Measurements from ENCODE around the gene HIVEP3. TPM values are rescaled to one million over a fixed set of nuclear protein-coding genes. Genes with fewer than 3 reads are reported as not detected.

The HIVEP3 gene
- total RNA-seq, 4 donors from 2014 or later: 4.2 to 6.5 (median 4.7) TPM

GRCh38 chr1:41461790-41462679 is 456.7 kb downstream of the HIVEP3 start:
- Histone ChIP-seq H3K4me1 (no peaks in the 10 kb centered on the region), H3K4me3 (no peak overlapping the region)

GRCh38 chr1:41456847-41457540 is 461.7 kb downstream of the HIVEP3 start:
- no peak for DNase-seq (ENCODE audit: low spot score in 2 of 2)
- no peak overlapping the region for H3K4me3 ChIP-seq
- H3K36me3 ChIP-seq: no peaks in the 10 kb centered on the region
- H3K27me3 ChIP-seq: no peaks in the 10 kb centered on the region
- WGBS, 2 donors: 80 to 86% methylated on average over 5 to 9 of the region's 10 CpGs
- no peak overlapping the region for H3K27ac ChIP-seq
- peaks cover 0 to 26% (median 10%) of the 10 kb centered on the region in 4 donors for H3K4me1 ChIP-seq
- TF ChIP-seq, protein P1, sequence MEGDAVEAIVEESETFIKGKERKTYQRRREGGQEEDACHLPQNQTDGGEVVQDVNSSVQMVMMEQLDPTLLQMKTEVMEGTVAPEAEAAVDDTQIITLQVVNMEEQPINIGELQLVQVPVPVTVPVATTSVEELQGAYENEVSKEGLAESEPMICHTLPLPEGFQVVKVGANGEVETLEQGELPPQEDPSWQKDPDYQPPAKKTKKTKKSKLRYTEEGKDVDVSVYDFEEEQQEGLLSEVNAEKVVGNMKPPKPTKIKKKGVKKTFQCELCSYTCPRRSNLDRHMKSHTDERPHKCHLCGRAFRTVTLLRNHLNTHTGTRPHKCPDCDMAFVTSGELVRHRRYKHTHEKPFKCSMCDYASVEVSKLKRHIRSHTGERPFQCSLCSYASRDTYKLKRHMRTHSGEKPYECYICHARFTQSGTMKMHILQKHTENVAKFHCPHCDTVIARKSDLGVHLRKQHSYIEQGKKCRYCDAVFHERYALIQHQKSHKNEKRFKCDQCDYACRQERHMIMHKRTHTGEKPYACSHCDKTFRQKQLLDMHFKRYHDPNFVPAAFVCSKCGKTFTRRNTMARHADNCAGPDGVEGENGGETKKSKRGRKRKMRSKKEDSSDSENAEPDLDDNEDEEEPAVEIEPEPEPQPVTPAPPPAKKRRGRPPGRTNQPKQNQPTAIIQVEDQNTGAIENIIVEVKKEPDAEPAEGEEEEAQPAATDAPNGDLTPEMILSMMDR (IDR thresholded peaks at IDR 0.05): no peak
- TF ChIP-seq EP300 (IDR thresholded peaks at IDR 0.05) (no peak), POLR2A (IDR thresholded peaks at IDR 0.05) (no peak)
- no peaks in the 10 kb centered on the region for H3K9me3 ChIP-seq

More at GRCh38 chr1:41461790-41462679, 456.7 kb downstream of the HIVEP3 start:
- Histone ChIP-seq H3K27ac (no peak overlapping the region), H3K36me3 (no peaks in the 10 kb centered on the region), H3K27me3 (no peaks in the 10 kb centered on the region), H3K9me3 (no peaks in the 10 kb centered on the region)
- no peak for TF ChIP-seq POLR2A (IDR thresholded peaks at IDR 0.05)
- no peak for TF ChIP-seq EP300 (IDR thresholded peaks at IDR 0.05)
- TF ChIP-seq, protein P1 (IDR thresholded peaks at IDR 0.05): no peak
- no peak for DNase-seq (ENCODE audit: low spot score in 2 of 2)
- WGBS, 2 donors: 50 to 65% methylated on average over 4 of the region's 4 CpGs

Small RNA genes within 50 kb of the gene (small RNA-seq; reads per million reads assigned to genes)
- not detected for gene RNA5SP45

Other genes starting within 250 kb of the HIVEP3 start
- not detected for gene GUCA2B, start 234.5 kb upstream of the HIVEP3 start, total RNA-seq
- not detected for gene GUCA2A, start 245.8 kb upstream of the HIVEP3 start, total RNA-seq

Measured in tibial nerve (tissue), 4 donors.